MCF 10A (cell line): ENCODE results near the gene GPR12. TPM values are rescaled to one million over a fixed set of nuclear protein-coding genes. Genes with fewer than 3 reads are reported as not detected.
A peak's percentile ranks its signal among the peaks of the same experiment; 100 is the strongest.

Experiments
- BruUV-seq: library from RNA; stranded (reverse); fragments of 400-500 nt; replicated peaks from 2 replicates; lab custom pipeline; 2021; lab: Mats Ljungman, UMichigan
- CTCF ChIA-PET: fragments of 300-600 bp; sonication (Branson Sonifier 250); formaldehyde crosslinking; extraction: SDS; loops from one replicate; lab custom pipeline; 2021; ENCODE audit warnings: antibody characterized with exemption, inconsistent platforms; lab: Yijun Ruan, JAX
- POLR2A ChIA-PET: fragments of 300-600, 350-650 bp; sonication (Branson Sonifier 250); formaldehyde crosslinking; extraction: SDS; loops from one replicate; lab custom pipeline; 2020; ENCODE audit warnings: antibody characterized with exemption, inconsistent platforms; lab: Yijun Ruan, JAX
- DNase-seq: peaks from one replicate; pipeline ENCODE4 v3.0.0-alpha.2; 2018; ENCODE audit not compliant: unreplicated experiment
- H3K27ac Mint-ChIP-seq: one replicate; pipeline ENCODE4 v1.8.0; 2022; ENCODE audit warnings: mild to moderate bottlenecking, low read depth, mixed read lengths; ENCODE audit not compliant: unreplicated experiment
- H3K27me3 Mint-ChIP-seq: one replicate; pipeline ENCODE4 v1.8.0; 2022; ENCODE audit warnings: mixed read lengths; ENCODE audit not compliant: insufficient read depth, unreplicated experiment
- H3K36me3 Mint-ChIP-seq: one replicate; pipeline ENCODE4 v1.8.0; 2022; ENCODE audit warnings: mild to moderate bottlenecking, moderate library complexity, mixed read lengths; ENCODE audit not compliant: insufficient read depth, unreplicated experiment
- H3K4me1 Mint-ChIP-seq: one replicate; pipeline ENCODE4 v1.8.0; 2022; ENCODE audit warnings: mixed read lengths; ENCODE audit not compliant: insufficient read depth, unreplicated experiment
- H3K4me3 Mint-ChIP-seq: one replicate; pipeline ENCODE4 v1.8.0; 2022; ENCODE audit warnings: mild to moderate bottlenecking, moderate library complexity, mixed read lengths; ENCODE audit not compliant: unreplicated experiment
- H3K9me3 Mint-ChIP-seq: one replicate; pipeline ENCODE4 v1.8.0; 2022; ENCODE audit warnings: mixed read lengths; ENCODE audit not compliant: unreplicated experiment
- CTCF ChIP-seq: fragments of 200-600 bp; IDR thresholded peaks from one replicate; pipeline ENCODE4 v1.8.0; 2022; ENCODE audit warnings: antibody characterized with exemption, mild to moderate bottlenecking; ENCODE audit not compliant: unreplicated experiment
- intact Hi-C: fragments of 100-400 bp; cut with micrococcal nuclease; formaldehyde crosslinking; loops from 2 replicates; pipeline ENCODE4 v1.14.1; 2022
- total RNA-seq: library from RNA; stranded (reverse); gene quantifications from 2 replicates; pipeline ENCODE4 v1.2.3, GENCODE V29; 2022

Gene GPR12
- total RNA-seq, 1 experiment from 2014 or later: not detected

- BruUV-seq: no TSS peak
- peaks cover 23% of the 10 kb centered on the region for H3K27me3 Mint-ChIP-seq
- H3K27ac Mint-ChIP-seq: no peak overlapping the region
Measured at GRCh38 chr13:26710166-26710565, 50.4 kb downstream of the GPR12 start.

GRCh38 chr13:26709461-26709860 lies 51.1 kb downstream of the GPR12 start:
- intact Hi-C loops: no loop called here
- no peak overlapping the region for H3K4me3 Mint-ChIP-seq
- no peak for DNase-seq
- TF ChIP-seq CTCF: no peak
- peaks cover 29% of the 10 kb centered on the region for H3K27me3 Mint-ChIP-seq
- no TSS peak for BruUV-seq
- H3K4me1 Mint-ChIP-seq: no peaks in the 10 kb centered on the region
- ChIA-PET POLR2A (no interaction called here), CTCF (interaction anchor here (0.6 to 2.7 kb wide), 4 partner anchors 9 to 221 kb away, joined by 4 to 12 read pairs (median 12); no protein-coding TSS in a partner anchor)
- no peak overlapping the region for H3K27ac Mint-ChIP-seq
- peaks cover 8% of the 10 kb centered on the region for H3K9me3 Mint-ChIP-seq
- no peaks in the 10 kb centered on the region for H3K36me3 Mint-ChIP-seq

More at GRCh38 chr13:26710166-26710565, 50.4 kb downstream of the GPR12 start:
- TF ChIP-seq CTCF: no peak
- POLR2A ChIA-PET: no interaction called here
- Mint-ChIP-seq H3K9me3 (peaks cover 8% of the 10 kb centered on the region), H3K4me3 (no peak overlapping the region), H3K4me1 (no peaks in the 10 kb centered on the region), H3K36me3 (no peaks in the 10 kb centered on the region)
- intact Hi-C loops: no loop called here
- DNase-seq: no peak
- CTCF ChIA-PET: interaction anchor here (2.0 to 2.1 kb wide), 2 partner anchors 163 to 220 kb away, joined by 8 to 11 read pairs; no protein-coding TSS in a partner anchor

GRCh38 chr13:26708007-26708297 lies 52.6 kb downstream of the GPR12 start:
- peaks cover 30% of the 10 kb centered on the region for H3K27me3 Mint-ChIP-seq
- no peaks in the 10 kb centered on the region for H3K4me1 Mint-ChIP-seq
- no peak overlapping the region for H3K27ac Mint-ChIP-seq
- no TSS peak for BruUV-seq
- intact Hi-C loops: no loop called here
- peaks cover 8% of the 10 kb centered on the region for H3K9me3 Mint-ChIP-seq
- ChIA-PET POLR2A (interaction anchor here (0.8 to 1.4 kb wide), 2 partner anchors 166 to 651 kb away, joined by 4 to 6 read pairs; no protein-coding TSS in a partner anchor), CTCF (interaction anchor here (0.6 to 5.7 kb wide), 18 partner anchors 9 to 686 kb away, joined by 3 to 57 read pairs (median 4); no protein-coding TSS in a partner anchor)
- no peak for DNase-seq
- no peak for TF ChIP-seq CTCF
- H3K4me3 Mint-ChIP-seq: no peak overlapping the region
- no peaks in the 10 kb centered on the region for H3K36me3 Mint-ChIP-seq

GRCh38 chr13:26707122-26708006 lies 53.2 kb downstream of the GPR12 start:
- Mint-ChIP-seq H3K27ac (no peak overlapping the region), H3K36me3 (no peaks in the 10 kb centered on the region), H3K9me3 (peaks cover 2% of the 10 kb centered on the region), H3K4me1 (no peaks in the 10 kb centered on the region), H3K4me3 (no peak overlapping the region), H3K27me3 (peaks cover 30% of the 10 kb centered on the region)
- BruUV-seq: no TSS peak
- intact Hi-C loops: loop anchor here (1.0 kb wide), 2 partner anchors 166 to 223 kb away; no protein-coding TSS in a partner anchor
- ChIA-PET CTCF (interaction anchor here (0.6 to 5.7 kb wide), 23 partner anchors 9 to 687 kb away, joined by 3 to 57 read pairs (median 4); partner anchors contain the start of gene WASF3), POLR2A (interaction anchor here (0.8 to 1.4 kb wide), 2 partner anchors 166 to 652 kb away, joined by 4 to 6 read pairs; no protein-coding TSS in a partner anchor)
- TF ChIP-seq CTCF: peak; percentile 82
- peak; percentile 62 for DNase-seq
